ENCODE data around the gene SLC43A2.

SLC43A2 gene

GRCh38 chr17:1661045-1661444 is 32.4 kb upstream of the SLC43A2 start:
- TF ChIP-seq REST (IDR thresholded peaks at IDR 0.05; ENCODE audit: low read depth), result no peak
- TF ChIP-seq YY1 (IDR thresholded peaks at IDR 0.05; ENCODE audit: low read depth), result no peak
- TF ChIP-seq USF1 (IDR thresholded peaks at IDR 0.05), result no peak
- no peak for TF ChIP-seq NFIC (IDR thresholded peaks at IDR 0.05)
- TF ChIP-seq ZBTB7A (IDR thresholded peaks at IDR 0.05; ENCODE audit: low read depth), result no peak
- no peak for TF ChIP-seq CEBPB (IDR thresholded peaks at IDR 0.05)
- no peak for TF ChIP-seq FOXM1 (IDR thresholded peaks at IDR 0.05; ENCODE audit: borderline replicate concordance, low read depth)
- no peak for TF ChIP-seq RAD21 (IDR thresholded peaks at IDR 0.05; ENCODE audit: low read depth)
- no peak for TF ChIP-seq EP300 (IDR thresholded peaks at IDR 0.05; ENCODE audit: borderline replicate concordance)
- TF ChIP-seq MAX (IDR thresholded peaks at IDR 0.05), result no peak
- no peak for TF ChIP-seq TEAD4 (IDR thresholded peaks at IDR 0.05)
- TF ChIP-seq CREB1 (IDR thresholded peaks at IDR 0.05; ENCODE audit: low read depth), result no peak

GRCh38 chr17:1658100-1658499 is 29.5 kb upstream of the SLC43A2 start:
- TF ChIP-seq CREB1 (IDR thresholded peaks at IDR 0.05; ENCODE audit: low read depth) (no peak), USF1 (IDR thresholded peaks at IDR 0.05) (no peak), YY1 (IDR thresholded peaks at IDR 0.05; ENCODE audit: low read depth) (no peak), TAF1 (IDR thresholded peaks at IDR 0.05; ENCODE audit: low read depth) (no peak), FOXM1 (IDR thresholded peaks at IDR 0.05; ENCODE audit: borderline replicate concordance, low read depth) (no peak), EP300 (IDR thresholded peaks at IDR 0.05; ENCODE audit: borderline replicate concordance) (no peak), NFIC (IDR thresholded peaks at IDR 0.05) (no peak)

GRCh38 chr17:1653735-1654134 is 25.1 kb upstream of the SLC43A2 start:
- TF ChIP-seq USF1 (IDR thresholded peaks at IDR 0.05) (no peak), TCF12 (IDR thresholded peaks at IDR 0.05; ENCODE audit: low read depth) (no peak), ZBTB7A (IDR thresholded peaks at IDR 0.05; ENCODE audit: low read depth) (no peak), FOXM1 (IDR thresholded peaks at IDR 0.05; ENCODE audit: borderline replicate concordance, low read depth) (no peak), TEAD4 (IDR thresholded peaks at IDR 0.05) (no peak), EGR1 (IDR thresholded peaks at IDR 0.05) (no peak), MAX (IDR thresholded peaks at IDR 0.05) (no peak), EP300 (IDR thresholded peaks at IDR 0.05; ENCODE audit: borderline replicate concordance) (no peak), TAF1 (IDR thresholded peaks at IDR 0.05; ENCODE audit: low read depth) (no peak), CREB1 (IDR thresholded peaks at IDR 0.05; ENCODE audit: low read depth) (no peak), CEBPB (IDR thresholded peaks at IDR 0.05) (no peak), YY1 (IDR thresholded peaks at IDR 0.05; ENCODE audit: low read depth) (no peak), NFIC (IDR thresholded peaks at IDR 0.05) (no peak), RAD21 (IDR thresholded peaks at IDR 0.05; ENCODE audit: low read depth) (no peak), REST (IDR thresholded peaks at IDR 0.05; ENCODE audit: low read depth) (no peak)

GRCh38 chr17:1651559-1651844 is 22.9 kb upstream of the SLC43A2 start:
- no peak for TF ChIP-seq RAD21 (IDR thresholded peaks at IDR 0.05; ENCODE audit: low read depth)

GRCh38 chr17:1650731-1651558 is 22.3 kb upstream of the SLC43A2 start:
- TF ChIP-seq YY1 (IDR thresholded peaks at IDR 0.05; ENCODE audit: low read depth) (no peak), TEAD4 (IDR thresholded peaks at IDR 0.05) (no peak)

GRCh38 chr17:1649844-1650501 is 21.3 kb upstream of the SLC43A2 start, which contains the start of gene RILP:
Gene RILP, minus strand, starts transcription at chr17:1649866. Its CDS starts 62 bp downstream, at chr17:1649804.
- TF ChIP-seq TAF1 (IDR thresholded peaks at IDR 0.05; ENCODE audit: low read depth) (peak; percentile 15; the same call in 1 of the 2 replicates), USF1 (IDR thresholded peaks at IDR 0.05) (peak; percentile 50; the same call in 1 of the 2 replicates), FOXM1 (IDR thresholded peaks at IDR 0.05; ENCODE audit: borderline replicate concordance, low read depth) (no peak), NFIC (IDR thresholded peaks at IDR 0.05) (peak; percentile 60; the same call in 1 of the 2 replicates)
